A549 (cell line): ENCODE data around the gene RNU6-9. TPM values are rescaled to one million over a fixed set of nuclear protein-coding genes. Genes with fewer than 3 reads are reported as not detected.

Source experiments
- ATAC-seq, 2 experiments: fragments of 200-7000 bp in 1 of 2; fragments of >200 bp in 1 of 2; cut with Nextera tagmentation in 1 of 2; cut with Tn5 transposase in 1 of 2; 3 replicates each; pipeline versions ENCODE4 v1.8.0 to v1.9.1; 2018 to 2020; ENCODE audit warnings: mild to moderate bottlenecking in 1 of 2, moderate library complexity in 1 of 2
- CTCF ChIA-PET: fragments of 300-600 bp; sonication (Branson Sonifier 250); formaldehyde crosslinking; extraction: SDS; loops from one replicate; lab custom pipeline; 2021; ENCODE audit warnings: antibody characterized with exemption, inconsistent platforms; lab: Yijun Ruan, JAX
- POLR2A ChIA-PET: fragments of 350-600 bp; formaldehyde crosslinking; extraction: SDS; loops from one replicate; lab custom pipeline; 2021; ENCODE audit warnings: antibody characterized with exemption, inconsistent platforms; lab: Yijun Ruan, JAX
- DNase-seq, 2 experiments: peaks; one replicate each; pipeline versions ENCODE4 v3.0.0 to v3.0.0-alpha.2; 2011 to 2016; ENCODE audit warnings: low read depth in 1 of 2, low spot score in 1 of 2
- FAIRE-seq: peaks from 2 replicates; lab custom pipeline; 2011; peaks lifted over from hg19 to GRCh38; lab: Jason Lieb, UNC
- H3K27ac ChIP-seq, 2 experiments: fragments of >200 bp; sonication (Bioruptor Twin); formaldehyde crosslinking; 3 replicates each; pipeline ENCODE4 v1.5.1; 2016 to 2017
- H3K4me1 ChIP-seq: fragments of >200 bp; sonication (Bioruptor Twin); formaldehyde crosslinking; 3 replicates; pipeline ENCODE4 v1.6.1; 2016
- H3K4me2 ChIP-seq: fragments of >200 bp; sonication (Bioruptor Twin); formaldehyde crosslinking; 3 replicates; pipeline ENCODE4 v1.6.1; 2016
- H3K4me3 ChIP-seq: fragments of >200 bp; sonication (Bioruptor Twin); formaldehyde crosslinking; 3 replicates; pipeline ENCODE4 v1.5.1; 2016
- H3K9me3 ChIP-seq: fragments of >200 bp; sonication (Bioruptor Twin); formaldehyde crosslinking; 3 replicates; pipeline ENCODE4 v1.6.1; 2016
- CBX2 ChIP-seq: fragments of 200-600 bp; sonication (generic); IDR thresholded peaks from 2 replicates; pipeline ENCODE4 v1.6.1; 2016; ENCODE audit warnings: low read depth, mild to moderate bottlenecking, borderline replicate concordance
- CEBPB ChIP-seq, 2 experiments: fragments of >200 bp in 1 of 2; sonication (Bioruptor Twin) in 1 of 2; formaldehyde crosslinking in 1 of 2; IDR thresholded peaks; 2 replicates each; pipeline ENCODE4 v1.6.1; 2012 to 2016
- EP300 ChIP-seq, 2 experiments: fragments of >200 bp; sonication (Bioruptor Twin); formaldehyde crosslinking; IDR thresholded peaks; 2 replicates in 1 of 2; 3 replicates in 1 of 2; pipeline ENCODE4 v1.6.1; 2016 to 2017
- FOSB ChIP-seq: fragments of 250-450 bp; sonication (Bioruptor Pico); IDR thresholded peaks from 2 replicates; pipeline ENCODE4 v1.5.0; 2020; ENCODE audit warnings: mild to moderate bottlenecking, moderate library complexity
- FOSL2 ChIP-seq, 2 experiments: fragments of 450-650 bp in 1 of 2; fragments of >200 bp in 1 of 2; sonication (Bioruptor Twin) in 1 of 2; formaldehyde crosslinking; IDR thresholded peaks; 2 replicates each; pipeline versions ENCODE4 v1.5.0 to v1.6.1; 2016 to 2020; ENCODE audit warnings: mild to moderate bottlenecking in 1 of 2, moderate library complexity in 1 of 2
- GATA3 ChIP-seq: IDR thresholded peaks from 2 replicates; pipeline ENCODE4 v1.6.1; 2012; ENCODE audit warnings: borderline replicate concordance
- JUN ChIP-seq, 2 experiments: fragments of >200 bp; sonication (Bioruptor Twin); formaldehyde crosslinking; IDR thresholded peaks; 2 replicates in 1 of 2; 3 replicates in 1 of 2; pipeline ENCODE4 v1.6.1; 2016 to 2017
- JUNB ChIP-seq: fragments of >200 bp; sonication (Bioruptor Twin); formaldehyde crosslinking; IDR thresholded peaks from 2 replicates; pipeline ENCODE4 v1.6.1; 2016
- MAFK ChIP-seq: fragments of 450-650 bp; IDR thresholded peaks from 2 replicates; pipeline ENCODE4 v1.6.1; 2014; ENCODE audit not compliant: partially characterized antibody
- PHF8 ChIP-seq: fragments of 200-600 bp; sonication (generic); IDR thresholded peaks from 2 replicates; pipeline ENCODE4 v1.6.1; 2016; ENCODE audit warnings: low read depth, mild to moderate bottlenecking, antibody characterized with exemption, moderate library complexity, borderline replicate concordance
- POLR2A ChIP-seq: IDR thresholded peaks from 2 replicates; pipeline ENCODE4 v1.6.1; 2012; ENCODE audit warnings: mild to moderate bottlenecking, low read length
- POLR2AphosphoS2 ChIP-seq: conservative IDR thresholded peaks from 2 replicates; pipeline ENCODE4 v1.6.1; 2012; ENCODE audit warnings: low read length, improper control_type of control experiment, inconsistent platforms
- RAD21 ChIP-seq, 2 experiments: fragments of >200 bp in 1 of 2; sonication (Bioruptor Twin) in 1 of 2; formaldehyde crosslinking in 1 of 2; IDR thresholded peaks in 1 of 2; conservative IDR thresholded peaks in 1 of 2; 2 replicates in 1 of 2; 3 replicates in 1 of 2; pipeline ENCODE4 v1.6.1; 2012 to 2018; ENCODE audit warnings: inconsistent platforms in 1 of 2
- RCOR1 ChIP-seq: fragments of 150-350 bp; IDR thresholded peaks from 2 replicates; pipeline ENCODE4 v1.6.1; 2014; ENCODE audit warnings: antibody characterized with exemption, low read length, low read depth
- SMC3 ChIP-seq: fragments of >200 bp; sonication (Bioruptor Twin); formaldehyde crosslinking; IDR thresholded peaks from 3 replicates; pipeline ENCODE4 v1.6.1; 2018; ENCODE audit warnings: inconsistent platforms
- SREBF2 ChIP-seq: fragments of 450-650 bp; IDR thresholded peaks from 2 replicates; pipeline ENCODE4 v1.6.1; 2014; ENCODE audit warnings: mild to moderate bottlenecking, moderate library complexity
- ZC3H11A ChIP-seq: fragments of 450-650 bp; IDR thresholded peaks from 2 replicates; pipeline ENCODE4 v1.6.1; 2014; ENCODE audit warnings: antibody characterized with exemption, mild to moderate bottlenecking
- ZFP36 ChIP-seq: fragments of 450-650 bp; IDR thresholded peaks from 2 replicates; pipeline ENCODE4 v1.6.1; 2014; ENCODE audit warnings: borderline replicate concordance; ENCODE audit not compliant: partially characterized antibody
- ZSCAN20 ChIP-seq: fragments of 250-450 bp; sonication (Bioruptor Pico); IDR thresholded peaks from 2 replicates; pipeline ENCODE4 v1.8.0; 2022; ENCODE audit warnings: mild to moderate bottlenecking, moderate library complexity
- WGBS: methylation state at CpG from one replicate; pipeline ENCODE4 v1.1.6; 2017; ENCODE audit errors: missing lambda C conversion rate; 5-methylcytosine and 5-hydroxymethylcytosine counted together
- polyA minus RNA-seq: library from RNA; depleted of rRNA, polyadenylated mRNA; stranded (reverse); fragments of >200 nt; gene quantifications from 2 replicates; pipeline ENCODE4 v1.2.3, GENCODE V29; 2011; rRNA and poly(A)+ RNA removed
- polyA plus RNA-seq, 4 experiments: library from polyadenylated mRNA; depleted of rRNA in 3 of 4; stranded (reverse); fragments of >200 nt; fragmentation: RNase III in 1 of 4; extraction: RNeasy Plus Mini Kit Qiagen cat#74134 plus additional on column Dnase treatment in 1 of 4; gene quantifications; 2 replicates in 3 of 4; 3 replicates in 1 of 4; pipeline ENCODE4 v1.2.3, GENCODE V29; 2011 to 2017
- TF ChIP-seq, protein P1 (sequence below): fragments of 250-450 bp; sonication (Bioruptor Pico); IDR thresholded peaks from 2 replicates; pipeline ENCODE4 v1.5.0; 2021; ENCODE audit warnings: mild to moderate bottlenecking, moderate library complexity, borderline replicate concordance
- TF ChIP-seq, protein P2 (sequence below): IDR thresholded peaks from 2 replicates; pipeline ENCODE4 v1.6.1; 2012

RNU6-9 gene
- polyA plus RNA-seq (2011; rRNA removed) (not detected in 2 replicates), polyA plus RNA-seq (2017; fragmentation: RNase III; extraction: RNeasy Plus Mini Kit Qiagen cat#74134 plus additional on column Dnase treatment) (not detected in 3 replicates), polyA minus RNA-seq (under 0.01 TPM in 1 of 2 replicates, not detected in the other)
- not detected in 2 replicates for polyA plus RNA-seq (2012; cell fraction: cytosol; rRNA removed)
- polyA plus RNA-seq (2012; cell fraction: nucleus; rRNA removed): not detected in 2 replicates

DNA sequence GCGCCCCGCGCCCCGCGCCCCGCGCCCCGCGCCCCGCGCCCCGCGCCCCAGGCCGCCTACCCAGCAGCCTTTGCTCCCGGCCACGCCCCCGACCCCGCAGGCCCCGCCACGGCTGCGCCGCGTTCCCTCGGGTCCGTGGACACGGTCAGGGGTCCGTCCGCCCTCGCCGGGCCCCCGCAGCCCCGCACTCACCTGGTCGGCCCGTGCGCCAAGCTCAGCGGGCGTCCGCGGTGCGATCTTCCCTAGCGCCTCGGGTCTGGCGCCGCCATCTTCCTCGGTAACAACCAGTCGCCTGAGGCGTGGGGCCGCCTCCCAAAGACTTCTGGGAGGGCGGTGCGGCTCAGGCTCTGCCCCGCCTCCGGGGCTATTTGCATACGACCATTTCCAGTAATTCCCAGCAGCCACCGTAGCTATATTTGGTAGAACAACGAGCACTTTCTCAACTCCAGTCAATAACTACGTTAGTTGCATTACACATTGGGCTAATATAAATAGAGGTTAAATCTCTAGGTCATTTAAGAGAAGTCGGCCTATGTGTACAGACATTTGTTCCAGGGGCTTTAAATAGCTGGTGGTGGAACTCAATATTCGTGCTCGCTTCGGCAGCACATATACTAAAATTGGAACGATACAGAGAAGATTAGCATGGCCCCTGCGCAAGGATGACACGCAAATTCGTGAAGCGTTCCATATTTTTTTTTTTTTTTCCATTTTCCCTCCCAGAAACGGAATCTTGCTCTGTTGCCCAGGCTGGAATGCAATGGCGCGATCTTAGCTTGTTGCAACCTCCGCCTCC, at the start of gene RNU6-9, which contains the start of gene MED16:
Gene RNU6-9, plus strand, starts transcription at position 591 of the 796 bp plus-strand sequence.
Gene MED16, minus strand, starts transcription at position 294 of the 796 bp plus-strand sequence. CDS start 2,056 bp downstream, outside the sequence.
- Histone ChIP-seq H3K9me3 (no peaks in the 10 kb centered on the region), H3K27ac (peak within 1 kb of the TSS; percentile 98 to 100), H3K4me2 (peak within 1 kb of the TSS; percentile 95), H3K4me1 (no peaks in the 10 kb centered on the region), H3K4me3 (peak within 1 kb of the TSS; percentile 89)
- POLR2A ChIA-PET: interaction anchor here (1.1 kb wide), 2 partner anchors 14 to 30 kb away, joined by 3 to 8 read pairs; no protein-coding TSS in a partner anchor
- peak; percentile 84 to 90 for DNase-seq
- WGBS: 1% methylated on average over 18 of the region's 69 CpGs
- 0 out of 2 replicates have a peak, but pooled peaks have one; percentile 16 for TF ChIP-seq PHF8
- TF ChIP-seq SREBF2: peak; percentile 79
- TF ChIP-seq FOSB (CRISPR knock-in tag): no peak
- no peak for TF ChIP-seq CEBPB (IDR thresholded peaks at IDR 0.05)
- peak; percentile 45 for TF ChIP-seq POLR2A
- TF ChIP-seq SMC3: 0 out of 3 replicates have a peak, but pooled peaks have one; percentile 13
- FAIRE-seq: no peak
- ATAC-seq: peak; percentile 88 to 90
- CTCF ChIA-PET: interaction anchor here (0.6 to 1.4 kb wide), 3 partner anchors 14 to 89 kb away, joined by 3 to 5 read pairs (median 3); no protein-coding TSS in a partner anchor

DNA sequence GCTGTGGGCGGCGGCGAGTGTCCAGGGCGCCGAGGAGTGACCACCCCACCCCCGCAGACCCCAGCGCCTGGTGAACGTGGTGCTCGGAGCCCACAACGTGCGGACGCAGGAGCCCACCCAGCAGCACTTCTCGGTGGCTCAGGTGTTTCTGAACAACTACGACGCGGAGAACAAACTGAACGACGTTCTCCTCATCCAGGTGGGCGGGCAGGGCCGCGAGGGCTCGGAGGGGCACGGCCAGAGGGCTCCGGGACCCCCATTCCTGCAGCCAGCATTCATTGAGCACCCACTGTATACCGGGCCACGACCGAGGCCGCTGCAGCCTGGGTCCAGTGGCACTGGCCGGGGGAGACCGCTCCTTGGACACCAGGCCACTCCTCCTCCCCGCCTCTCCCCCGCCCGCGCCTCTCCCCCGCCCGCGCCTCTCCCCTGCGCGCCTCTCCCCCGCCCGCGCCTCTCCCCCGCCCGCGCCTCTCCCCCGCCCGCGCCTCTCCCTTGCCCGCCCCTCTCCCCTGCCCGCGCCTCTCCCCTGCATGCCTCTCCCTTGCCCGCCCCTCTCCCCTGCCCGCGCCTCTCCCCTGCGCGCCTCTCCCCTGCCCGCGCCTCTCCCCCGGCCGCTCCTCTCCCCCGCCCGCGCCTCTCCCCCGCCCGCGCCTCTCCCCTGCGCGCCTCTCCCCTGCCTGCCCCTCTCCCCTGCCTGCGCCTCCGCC, 49.3 kb upstream of the RNU6-9 start:
- Histone ChIP-seq H3K27ac (peak overlapping the region; percentile 53 to 85; a peak in 5 of 6 replicates), H3K4me3 (peak overlapping the region; percentile 47)
- CTCF ChIA-PET: interaction anchor here (1.0 to 1.2 kb wide), 2 partner anchors 12 to 73 kb away, joined by 3 to 5 read pairs; no protein-coding TSS in a partner anchor
- peak; percentile 42 to 44; a peak in 5 of 6 replicates for ATAC-seq
- TF ChIP-seq, protein P1, sequence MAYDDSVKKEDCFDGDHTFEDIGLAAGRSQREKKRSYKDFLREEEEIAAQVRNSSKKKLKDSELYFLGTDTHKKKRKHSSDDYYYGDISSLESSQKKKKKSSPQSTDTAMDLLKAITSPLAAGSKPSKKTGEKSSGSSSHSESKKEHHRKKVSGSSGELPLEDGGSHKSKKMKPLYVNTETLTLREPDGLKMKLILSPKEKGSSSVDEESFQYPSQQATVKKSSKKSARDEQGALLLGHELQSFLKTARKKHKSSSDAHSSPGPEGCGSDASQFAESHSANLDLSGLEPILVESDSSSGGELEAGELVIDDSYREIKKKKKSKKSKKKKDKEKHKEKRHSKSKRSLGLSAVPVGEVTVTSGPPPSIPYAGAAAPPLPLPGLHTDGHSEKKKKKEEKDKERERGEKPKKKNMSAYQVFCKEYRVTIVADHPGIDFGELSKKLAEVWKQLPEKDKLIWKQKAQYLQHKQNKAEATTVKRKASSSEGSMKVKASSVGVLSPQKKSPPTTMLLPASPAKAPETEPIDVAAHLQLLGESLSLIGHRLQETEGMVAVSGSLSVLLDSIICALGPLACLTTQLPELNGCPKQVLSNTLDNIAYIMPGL (CRISPR knock-in tag): no peak
- TF ChIP-seq, protein P2, sequence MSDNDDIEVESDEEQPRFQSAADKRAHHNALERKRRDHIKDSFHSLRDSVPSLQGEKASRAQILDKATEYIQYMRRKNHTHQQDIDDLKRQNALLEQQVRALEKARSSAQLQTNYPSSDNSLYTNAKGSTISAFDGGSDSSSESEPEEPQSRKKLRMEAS: no peak
- no peak for TF ChIP-seq ZFP36
- no peak for TF ChIP-seq JUNB
- no peak for TF ChIP-seq RAD21 (conservative IDR thresholded peaks at IDR 0.05 in 1 of 2, IDR thresholded peaks at IDR 0.05 in 1 of 2)
- no peak for TF ChIP-seq POLR2AphosphoS2
- no peak for TF ChIP-seq EP300 (IDR thresholded peaks at IDR 0.05)
- no peak for TF ChIP-seq MAFK
- no peak for TF ChIP-seq ZC3H11A
- TF ChIP-seq FOSL2 (IDR thresholded peaks at IDR 0.05): no peak
- no peak for TF ChIP-seq FOSL2 (CRISPR knock-in tag; IDR thresholded peaks at IDR 0.05)
- TF ChIP-seq RCOR1: no peak
- no peak for TF ChIP-seq POLR2A
- TF ChIP-seq CEBPB (IDR thresholded peaks at IDR 0.05): no peak
- TF ChIP-seq JUN (IDR thresholded peaks at IDR 0.05): no peak
- no peak for TF ChIP-seq FOSB (CRISPR knock-in tag)
- TF ChIP-seq CBX2: no peak
- TF ChIP-seq ZSCAN20 (CRISPR knock-in tag): no peak
- TF ChIP-seq GATA3: no peak
- TF ChIP-seq, all 56 proteins: peak for 0
- Histone ChIP-seq H3K4me1 (peaks cover 9% of the 10 kb centered on the region; the same call in 1 of the 3 replicates), H3K9me3 (no peaks in the 10 kb centered on the region), H3K4me2 (peak overlapping the region; percentile 99)
- POLR2A ChIA-PET: no interaction called here
- no peak for DNase-seq
- 0% methylated on average over 1 of the region's 70 CpGs for WGBS
- no peak for FAIRE-seq
